ENCODE data around the gene CHCHD6.

The CHCHD6 gene

GRCh38 chr3:126956866-126957650, 253.0 kb downstream of the CHCHD6 start:
- no peak for DNase-seq (ENCODE audit: low read depth in 2 of 3, low spot score in 1 of 3)

GRCh38 chr3:126957776-126958637, 254.0 kb downstream of the CHCHD6 start:
- DNase-seq (ENCODE audit: low read depth in 2 of 3, low spot score in 1 of 3): no peak

- no peak for DNase-seq (ENCODE audit: low read depth in 2 of 3, low spot score in 1 of 3)
Measured at GRCh38 chr3:126958638-126959085, 254.6 kb downstream of the CHCHD6 start.

GRCh38 chr3:126959136-126959920, 255.3 kb downstream of the CHCHD6 start:
- no peak for DNase-seq (ENCODE audit: low read depth in 2 of 3, low spot score in 1 of 3)

- DNase-seq (ENCODE audit: low read depth in 2 of 3, low spot score in 1 of 3): no peak
Measured at GRCh38 chr3:126959921-126960603, 256.0 kb downstream of the CHCHD6 start.

GRCh38 chr3:126960604-126960995, 256.6 kb downstream of the CHCHD6 start:
- DNase-seq (ENCODE audit: low read depth in 2 of 3, low spot score in 1 of 3): no peak

GRCh38 chr3:126961191-126961790, 257.3 kb downstream of the CHCHD6 start:
- DNase-seq (ENCODE audit: low read depth in 2 of 3, low spot score in 1 of 3): no peak

- DNase-seq (ENCODE audit: low read depth in 2 of 3, low spot score in 1 of 3): no peak
Measured at GRCh38 chr3:126961791-126962461, 257.9 kb downstream of the CHCHD6 start.

GRCh38 chr3:126962756-126963155, 258.7 kb downstream of the CHCHD6 start:
- DNase-seq (ENCODE audit: low read depth in 2 of 3, low spot score in 1 of 3): no peak

- DNase-seq (ENCODE audit: low read depth in 2 of 3, low spot score in 1 of 3): no peak
Measured at GRCh38 chr3:126963261-126964190, 259.5 kb downstream of the CHCHD6 start.

GRCh38 chr3:126964261-126964660, 260.2 kb downstream of the CHCHD6 start:
- DNase-seq (ENCODE audit: low read depth in 2 of 3, low spot score in 1 of 3): no peak

- no peak for DNase-seq (ENCODE audit: low read depth in 2 of 3, low spot score in 1 of 3)
Measured at GRCh38 chr3:126964950-126965349, 260.9 kb downstream of the CHCHD6 start.

GRCh38 chr3:126965526-126966080, 261.6 kb downstream of the CHCHD6 start:
- DNase-seq (ENCODE audit: low read depth in 2 of 3, low spot score in 1 of 3): no peak

- no peak for DNase-seq (ENCODE audit: low read depth in 2 of 3, low spot score in 1 of 3)
Measured at GRCh38 chr3:126967386-126967785, 263.3 kb downstream of the CHCHD6 start.

GRCh38 chr3:126968391-126969390, 264.7 kb downstream of the CHCHD6 start:
- no peak for DNase-seq (ENCODE audit: low read depth in 2 of 3, low spot score in 1 of 3)

- no peak for DNase-seq (ENCODE audit: low read depth in 2 of 3, low spot score in 1 of 3)
Measured at GRCh38 chr3:126969586-126969985, 265.5 kb downstream of the CHCHD6 start.

GRCh38 chr3:126970101-126970500, 266.1 kb downstream of the CHCHD6 start:
- no peak for DNase-seq (ENCODE audit: low read depth in 2 of 3, low spot score in 1 of 3)
